HG02623 (cell line): ENCODE measurements around the gene P3H2.

Experiments
- ATAC-seq: cut with Tn5 transposase; IDR thresholded peaks from one replicate; pipeline ENCODE4 v1.9.1; 2021; ENCODE audit warnings: moderate library complexity; ENCODE audit not compliant: unreplicated experiment

P3H2 gene

DNA sequence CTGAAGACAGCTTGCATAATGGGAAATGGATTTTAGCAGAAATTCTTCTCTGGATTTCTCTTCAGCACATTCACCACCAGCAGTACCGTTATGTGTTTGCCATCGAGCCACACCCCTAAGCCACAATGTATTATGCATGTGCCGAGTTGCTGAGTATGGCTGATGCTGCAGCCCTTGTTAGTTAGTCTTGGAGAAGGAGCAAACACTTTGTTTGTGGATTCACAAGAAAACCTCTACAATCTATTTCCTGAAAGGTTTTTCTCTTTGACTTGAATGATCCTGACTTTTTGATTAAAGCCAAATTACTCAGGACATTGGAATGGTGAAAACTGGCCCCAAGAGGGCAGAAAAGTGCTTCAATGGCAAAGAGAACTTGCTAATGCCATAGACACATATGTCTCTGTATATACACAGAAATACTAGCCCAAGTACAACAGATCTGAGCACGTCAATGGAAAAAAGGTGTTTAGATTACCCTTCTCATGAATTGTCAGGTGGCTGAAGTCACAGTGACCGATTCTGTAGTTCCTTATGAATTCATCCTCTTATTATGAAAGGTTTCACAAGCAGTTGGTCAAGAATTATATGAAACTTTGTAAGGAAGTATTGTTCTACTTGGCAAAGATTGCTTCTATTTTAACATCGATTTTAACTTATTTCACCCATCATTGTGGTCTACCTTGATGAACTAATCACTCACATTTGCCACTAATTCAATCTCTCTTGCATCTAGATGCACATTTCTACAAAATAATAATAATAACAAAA is 103.0 kb downstream of the P3H2 start:
- no peak for ATAC-seq

DNA sequence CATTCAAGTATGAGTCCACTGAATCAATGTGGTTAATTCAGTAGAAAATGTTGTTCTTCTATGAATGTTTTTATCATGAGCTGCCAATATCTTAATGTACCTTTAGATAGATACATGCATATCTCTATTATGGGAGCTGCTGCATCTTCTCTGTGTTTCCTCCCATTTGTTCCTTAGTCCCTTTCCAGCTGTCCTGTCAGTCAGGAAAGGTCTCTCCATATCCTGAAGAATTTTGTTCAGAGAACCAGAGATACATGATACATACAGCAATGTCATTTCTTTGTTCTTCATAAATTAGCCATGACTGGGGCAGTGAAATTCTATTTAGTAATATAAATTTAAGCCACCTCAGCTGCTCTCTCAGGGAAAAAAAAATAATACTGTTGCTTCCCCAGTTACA is 103.7 kb downstream of the P3H2 start:
- ATAC-seq = no peak

DNA sequence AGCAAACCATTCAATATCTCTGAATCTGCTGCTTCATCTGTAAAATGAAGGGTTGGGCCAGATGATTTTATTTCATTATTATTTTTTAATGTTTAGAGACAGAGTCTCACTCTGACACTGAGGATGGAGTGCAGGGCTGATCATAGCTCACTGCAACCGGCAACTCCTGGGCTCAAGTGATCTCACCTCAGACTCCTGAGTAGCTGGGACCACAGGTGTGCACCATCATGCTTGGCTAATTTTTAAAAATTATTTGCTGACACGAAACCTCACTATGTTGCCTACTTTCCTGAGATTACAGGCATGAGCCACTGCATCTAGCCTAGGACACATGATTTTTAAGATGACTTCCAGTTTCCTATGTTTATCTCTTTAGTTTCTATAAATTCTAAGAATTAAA is 105.8 kb downstream of the P3H2 start:
- no peak for ATAC-seq

DNA sequence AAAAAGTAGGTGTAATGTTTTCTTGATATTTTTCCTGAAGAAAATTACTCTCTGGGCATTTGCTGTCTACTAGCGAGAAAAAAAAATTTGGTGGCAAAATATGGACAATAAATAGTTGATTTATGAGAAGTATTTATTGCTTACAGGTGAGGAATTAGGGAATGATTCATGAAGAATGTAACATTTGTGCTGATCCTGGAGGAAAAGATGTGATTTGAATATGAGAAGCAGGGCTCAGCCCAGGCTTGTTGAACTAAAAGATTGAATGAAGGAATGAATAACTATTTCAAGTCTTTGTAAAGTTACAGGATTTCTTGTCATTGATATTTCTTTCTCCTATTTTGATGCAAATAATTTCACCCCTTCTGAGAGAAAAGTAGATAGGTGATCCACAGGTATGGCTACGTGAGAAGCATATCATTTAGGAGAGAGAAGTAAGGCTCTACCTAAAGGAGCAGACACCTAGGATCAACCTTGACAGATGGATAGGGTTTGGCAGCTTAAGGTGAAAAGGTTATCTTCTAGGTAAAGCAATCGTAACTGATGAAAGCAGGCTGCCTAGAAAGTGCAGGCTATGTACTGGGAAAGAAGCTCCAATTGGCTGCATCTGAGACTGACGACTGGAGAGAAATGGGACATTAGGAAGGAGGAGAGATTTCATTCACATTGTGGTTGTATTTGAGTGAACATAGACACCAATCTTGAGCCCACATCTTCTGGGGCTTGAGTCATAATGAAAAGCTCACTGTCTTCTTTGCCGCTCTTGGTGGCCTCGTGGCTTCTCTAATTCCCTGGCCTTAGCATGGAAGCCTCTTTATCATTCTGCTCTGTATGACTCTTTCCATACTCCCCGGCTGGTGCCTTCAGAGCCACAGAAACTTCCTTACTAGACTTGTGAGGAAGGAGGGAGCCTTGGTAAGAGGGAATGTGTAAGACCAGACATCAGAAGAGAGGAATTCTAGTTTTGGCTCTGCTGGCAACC is 106.5 kb downstream of the P3H2 start:
- no peak for ATAC-seq

DNA sequence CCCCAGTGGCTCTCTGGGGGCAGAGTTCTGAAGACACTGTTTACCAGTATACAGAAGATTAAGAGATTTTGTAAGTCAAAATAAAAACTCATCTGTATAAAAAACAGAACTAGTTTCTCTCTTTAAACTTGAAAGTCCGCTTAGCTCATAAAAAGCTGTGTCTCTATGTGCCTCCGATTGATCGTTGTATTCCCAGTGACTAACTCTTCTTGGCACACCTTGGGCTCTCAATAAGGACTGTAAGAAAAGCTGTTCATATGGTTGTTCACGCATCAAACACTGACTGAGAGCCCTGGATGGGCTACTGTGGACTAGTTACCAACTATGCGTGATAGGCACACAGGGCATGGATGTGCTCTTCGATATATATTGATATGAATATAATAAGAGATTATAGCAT is 107.9 kb downstream of the P3H2 start:
- no peak for ATAC-seq

DNA sequence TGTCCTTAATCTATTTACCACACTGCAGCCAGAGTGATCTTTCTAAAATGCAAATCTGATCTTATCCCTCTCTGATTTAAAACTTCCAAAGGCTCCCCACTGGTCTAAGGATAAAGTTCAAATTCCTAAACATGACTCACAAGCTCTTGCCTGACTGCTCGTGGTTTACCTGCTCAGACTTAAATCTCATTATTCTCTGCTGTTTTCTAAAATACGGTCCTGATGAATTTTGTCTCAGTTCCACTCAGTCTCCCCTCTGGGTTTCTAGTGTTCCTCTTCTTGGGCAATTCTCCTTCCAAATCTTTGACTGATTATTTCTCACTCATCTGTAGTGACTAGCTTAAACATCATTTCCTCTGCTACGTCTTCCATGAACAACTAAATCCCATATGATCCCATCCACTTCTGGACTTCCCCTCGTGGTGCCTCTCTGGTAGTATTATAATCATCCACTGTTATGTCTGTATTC is 108.3 kb downstream of the P3H2 start:
- no peak for ATAC-seq

DNA sequence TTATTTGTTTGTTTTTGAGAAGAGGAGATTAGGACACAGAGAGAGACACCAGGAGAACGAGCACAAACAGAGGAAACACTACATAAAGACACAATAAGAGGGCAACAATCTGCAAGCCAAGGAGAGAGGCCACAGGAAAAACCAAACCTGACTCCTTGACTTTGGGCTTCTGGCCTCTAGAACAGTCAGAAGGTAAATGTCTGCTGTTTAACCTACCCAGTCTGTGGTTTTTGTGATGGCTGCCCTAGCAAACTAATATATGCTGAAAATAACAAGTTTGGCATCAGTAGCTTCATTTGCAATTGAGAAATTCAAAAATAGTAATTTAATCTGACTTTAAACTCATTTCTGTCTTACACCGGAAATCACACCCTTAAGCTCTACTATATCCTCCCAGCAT is 110.2 kb downstream of the P3H2 start:
- no peak for ATAC-seq

DNA sequence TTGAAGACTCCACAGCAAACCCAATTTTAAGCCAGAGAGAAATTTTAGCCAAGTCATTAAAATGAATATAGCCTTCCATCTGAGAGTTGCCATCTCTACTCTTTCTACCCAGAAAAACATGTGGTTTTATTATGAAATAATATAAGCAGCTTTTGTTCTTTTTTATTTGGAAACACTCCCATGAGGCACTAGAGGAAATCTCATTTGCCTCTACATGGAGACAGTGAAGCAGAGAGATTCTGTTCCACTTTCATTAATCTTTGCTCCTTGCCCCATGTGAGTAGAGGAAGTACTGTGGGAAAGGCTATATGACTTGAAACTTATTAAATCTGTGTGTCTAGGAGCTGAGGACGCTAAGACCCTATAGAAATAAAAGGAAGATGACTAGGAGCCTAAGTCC is 111.1 kb downstream of the P3H2 start:
- no peak for ATAC-seq

DNA sequence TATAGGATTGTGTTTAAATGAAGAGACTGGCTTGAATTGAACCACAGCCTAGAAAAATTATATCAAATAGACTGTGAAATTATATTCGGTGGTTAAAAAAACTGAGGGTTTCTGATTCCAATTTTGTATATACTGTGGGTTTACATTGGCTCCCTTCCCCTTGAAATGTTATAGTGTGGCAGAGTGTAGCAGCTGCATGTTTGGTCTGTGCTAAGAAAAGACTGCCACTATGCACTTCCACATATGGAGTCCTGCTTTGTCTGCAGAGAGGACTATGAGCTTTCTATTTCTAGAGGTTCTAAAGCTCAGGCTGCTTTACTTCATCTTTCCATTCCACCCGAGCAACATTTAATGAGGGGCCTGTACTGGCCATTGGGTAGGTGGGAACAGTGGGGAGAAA is 112.3 kb downstream of the P3H2 start:
- ATAC-seq = no peak

DNA sequence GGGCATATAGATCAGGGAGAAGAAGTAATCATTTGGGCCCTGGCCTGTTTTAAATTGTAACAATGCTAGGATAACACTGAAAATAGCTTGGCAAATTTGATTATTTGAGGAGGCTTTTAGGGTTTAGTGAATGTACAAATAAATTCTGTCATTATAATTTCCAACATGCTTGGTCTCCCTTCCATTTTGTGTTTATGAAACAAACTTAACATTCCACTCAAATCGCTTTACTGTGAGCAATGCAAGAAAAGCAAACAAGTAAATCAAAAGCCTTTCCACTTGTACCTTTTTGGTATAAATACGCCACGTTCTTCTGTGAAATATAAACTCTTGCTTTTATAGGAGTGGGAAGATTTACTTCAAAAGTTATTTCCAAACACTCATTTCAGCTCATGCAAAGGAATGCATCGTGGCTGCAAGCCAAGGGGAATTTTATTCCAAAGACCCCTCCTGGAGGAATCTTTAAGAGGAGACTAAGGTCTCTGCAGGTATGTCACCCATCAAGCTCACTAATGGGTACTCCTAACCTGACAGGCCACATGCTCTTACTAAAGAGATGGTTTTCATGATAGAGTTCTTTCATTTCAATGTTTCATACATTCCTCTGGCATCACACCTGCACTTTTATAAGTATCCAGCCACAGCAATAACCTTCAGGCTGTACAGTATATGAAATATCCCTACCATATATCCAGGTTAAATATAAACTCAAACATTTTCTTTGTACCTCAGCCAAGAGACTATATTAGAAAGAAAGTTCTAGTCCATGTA is 115.2 kb downstream of the P3H2 start:
- ATAC-seq = no peak

DNA sequence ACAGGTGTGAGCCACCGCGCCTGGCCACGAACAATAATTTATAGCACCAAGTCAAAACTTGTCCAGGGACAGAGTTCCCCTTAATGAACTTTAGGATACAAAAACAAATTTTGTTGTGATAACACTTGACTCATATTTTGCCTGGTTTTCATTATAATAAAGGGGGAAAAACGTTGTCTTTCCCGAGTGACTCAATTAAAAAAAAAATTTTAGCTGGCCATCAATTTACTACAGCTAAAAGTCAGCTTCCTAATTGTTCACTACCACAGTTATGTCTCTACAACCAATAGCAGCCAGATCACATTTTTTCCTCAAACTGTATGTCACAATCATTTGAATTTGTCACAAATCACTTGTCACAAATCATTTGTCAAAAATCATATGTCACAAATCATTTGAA is 116.0 kb downstream of the P3H2 start:
- ATAC-seq = no peak

DNA sequence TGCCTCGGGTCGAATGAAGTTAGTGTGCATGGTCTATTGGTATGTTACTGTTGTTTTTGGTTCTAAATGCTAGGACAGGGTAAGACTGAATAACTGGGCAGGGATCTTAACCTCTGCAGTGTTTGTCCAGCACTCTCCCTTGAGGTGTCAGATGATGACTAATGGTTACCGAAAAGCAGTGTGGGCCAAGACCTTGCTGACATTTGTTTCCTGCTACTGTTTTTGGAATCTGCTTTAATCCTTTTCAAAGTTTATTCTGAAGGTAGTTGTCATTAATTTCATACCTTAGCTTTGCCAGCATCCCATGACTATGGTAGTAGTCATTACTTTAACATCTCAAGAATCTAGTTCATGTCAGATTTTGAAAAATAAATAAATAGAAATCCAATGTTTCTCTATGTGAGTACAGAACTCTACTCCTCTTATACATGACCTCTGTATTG is 117.0 kb downstream of the P3H2 start:
- no peak for ATAC-seq

DNA sequence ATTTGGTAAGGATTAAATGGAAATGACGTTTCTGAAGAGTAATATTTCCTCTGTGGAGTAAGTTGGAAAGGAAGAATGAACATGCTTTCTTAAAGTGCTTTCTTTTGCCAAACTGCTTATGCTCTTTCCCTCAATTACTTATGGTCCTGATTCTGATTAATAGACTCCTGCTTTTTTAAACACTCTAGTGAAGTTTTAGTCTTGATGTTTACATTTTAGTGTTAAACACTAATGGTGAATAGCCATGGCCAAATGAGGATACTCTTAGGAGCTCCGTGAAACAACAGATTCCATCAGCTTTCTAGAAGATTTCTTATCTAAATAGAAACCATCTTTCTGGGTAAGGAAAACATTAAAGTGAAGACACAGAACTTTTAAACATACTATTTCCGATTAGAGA is 117.6 kb downstream of the P3H2 start:
- no peak for ATAC-seq

DNA sequence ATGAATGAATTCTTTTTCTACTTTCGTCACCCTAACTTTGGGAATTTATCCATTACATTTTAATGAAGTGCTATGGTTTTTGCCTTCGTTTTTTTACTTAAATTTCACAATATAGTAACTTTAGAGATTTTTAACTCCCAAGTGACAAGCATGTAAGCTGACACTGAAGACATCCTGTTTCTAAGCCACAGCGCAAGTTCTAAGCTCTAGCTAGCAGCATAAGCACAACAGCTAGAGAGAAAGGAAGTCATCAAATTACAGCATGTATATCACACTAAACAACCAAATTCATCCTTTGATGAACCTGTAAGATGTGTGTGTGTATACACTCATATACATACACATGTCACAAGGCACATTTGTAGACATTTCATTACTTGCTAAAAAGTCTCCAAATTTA is 119.3 kb downstream of the P3H2 start:
- ATAC-seq = no peak

DNA sequence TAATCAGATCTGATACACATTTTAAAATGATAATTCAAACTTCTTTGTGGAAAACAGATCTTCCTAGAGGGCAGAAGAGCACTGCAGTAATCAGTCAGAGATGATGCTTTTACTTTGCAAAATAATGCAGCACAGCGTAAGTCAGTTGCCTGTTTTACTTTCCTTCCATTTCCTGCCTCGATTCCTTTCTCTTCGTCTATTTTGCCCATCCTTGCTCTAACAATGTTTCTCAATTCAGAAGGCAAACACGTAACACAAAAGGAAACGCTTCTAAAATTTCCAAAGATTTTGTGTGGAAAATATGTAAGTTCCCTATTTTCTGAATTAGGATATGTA is 119.9 kb downstream of the P3H2 start:
- no peak for ATAC-seq

DNA sequence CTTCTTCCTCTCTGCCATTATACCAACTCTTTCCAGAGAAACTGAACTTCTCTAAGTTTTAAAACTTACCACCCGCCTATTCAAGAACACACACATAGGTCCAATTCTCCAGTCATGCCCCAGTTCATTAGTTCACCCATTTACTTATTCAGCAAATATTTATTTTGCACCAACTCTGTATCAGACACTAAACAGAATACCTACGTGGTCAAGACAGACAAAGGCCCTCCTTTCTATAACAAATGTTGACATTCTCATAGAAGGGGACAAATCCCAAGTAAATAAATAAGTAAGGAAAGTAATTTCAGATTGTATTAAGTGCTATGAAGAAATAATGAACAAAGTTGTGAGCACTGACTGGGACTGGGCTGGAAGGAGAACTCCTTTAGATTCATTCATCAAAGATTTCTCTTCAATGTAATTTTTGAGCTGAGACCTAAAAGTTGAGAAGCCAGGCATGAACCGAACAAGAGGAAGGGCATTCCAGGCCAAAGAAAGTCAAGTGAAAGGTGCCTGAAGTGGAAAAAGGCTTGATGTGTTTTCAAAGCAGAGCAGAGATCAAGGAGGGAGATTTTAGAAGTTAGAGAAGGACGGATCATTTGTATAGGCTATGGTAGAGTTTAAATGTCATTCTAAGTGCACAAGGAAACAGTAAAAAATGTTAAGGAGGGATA is 120.4 kb downstream of the P3H2 start:
- no peak for ATAC-seq

DNA sequence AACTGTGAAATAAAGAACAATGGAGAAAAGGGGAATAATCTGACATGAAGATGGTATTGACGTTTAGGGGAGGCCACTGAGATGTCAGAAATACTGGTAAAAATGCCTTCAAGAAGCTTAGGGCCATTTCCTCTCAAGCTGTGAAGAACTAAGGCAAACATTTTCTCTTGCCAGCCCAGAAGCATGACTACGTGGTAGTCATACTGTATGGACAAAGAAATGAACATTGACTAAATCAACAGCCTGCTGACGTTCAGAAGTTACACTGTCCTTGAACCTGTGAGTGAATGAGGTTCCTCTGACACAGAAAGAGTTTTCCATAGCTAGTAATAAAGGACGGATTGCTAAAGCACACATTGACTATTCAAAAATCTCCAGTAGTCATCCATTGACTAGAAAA is 121.0 kb downstream of the P3H2 start:
- ATAC-seq = no peak

DNA sequence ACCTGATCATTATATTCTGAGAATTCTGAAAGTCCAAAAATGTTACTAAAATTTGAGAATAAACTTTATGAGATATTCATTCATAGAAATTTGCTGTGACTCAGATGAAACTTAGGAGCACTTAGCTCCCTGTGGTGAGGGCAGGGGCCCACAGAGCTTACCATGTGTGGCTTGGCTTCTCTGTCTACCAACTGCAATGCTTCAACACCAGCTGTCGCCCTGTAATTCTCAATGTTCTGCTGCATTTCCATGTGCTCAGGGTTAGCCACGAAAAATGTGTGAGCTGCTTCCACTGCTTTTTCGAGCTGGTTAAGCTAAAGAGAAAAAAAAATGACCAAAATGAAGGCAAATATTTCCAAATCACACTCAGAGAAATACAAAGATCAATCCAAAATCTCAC is 125.6 kb downstream of the P3H2 start:
- no peak for ATAC-seq

DNA sequence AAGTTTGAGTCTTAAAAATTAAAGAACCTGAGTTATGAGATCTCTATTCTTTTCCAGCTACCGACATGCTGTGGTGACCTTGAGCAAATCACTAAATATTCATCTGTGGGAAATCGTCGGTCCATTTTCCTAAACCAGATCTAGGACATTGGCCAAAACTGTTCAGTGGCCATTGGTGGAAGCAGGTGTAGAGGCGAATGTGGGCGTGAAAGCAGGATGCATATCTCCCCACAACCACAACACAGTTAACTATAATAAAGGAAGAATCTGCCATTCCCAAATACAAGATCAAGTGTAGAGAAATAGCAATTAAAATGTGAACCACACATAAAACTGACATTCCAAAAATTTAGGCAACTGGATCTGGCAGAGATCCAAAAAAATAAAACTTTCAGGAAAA is 129.9 kb downstream of the P3H2 start:
- ATAC-seq = no peak

DNA sequence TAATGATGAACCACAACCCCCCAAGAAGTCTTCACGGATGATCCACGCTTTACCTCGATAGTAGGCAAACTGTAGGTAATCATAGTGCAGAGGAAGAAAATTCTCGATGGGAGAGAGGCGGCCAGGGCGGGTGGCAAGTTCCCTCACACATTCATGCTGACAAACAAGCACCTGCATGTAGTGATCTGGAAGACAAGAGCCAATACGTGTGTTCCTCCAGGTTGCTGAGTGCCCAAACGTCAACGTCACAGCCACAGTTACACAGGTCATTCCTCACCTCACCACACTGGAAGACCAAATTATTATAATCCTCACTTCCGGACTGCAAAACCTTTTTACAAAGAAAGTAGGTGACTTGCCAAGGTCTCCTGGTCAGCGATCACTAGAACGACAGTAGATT is 131.8 kb downstream of the P3H2 start:
- ATAC-seq = no peak

DNA sequence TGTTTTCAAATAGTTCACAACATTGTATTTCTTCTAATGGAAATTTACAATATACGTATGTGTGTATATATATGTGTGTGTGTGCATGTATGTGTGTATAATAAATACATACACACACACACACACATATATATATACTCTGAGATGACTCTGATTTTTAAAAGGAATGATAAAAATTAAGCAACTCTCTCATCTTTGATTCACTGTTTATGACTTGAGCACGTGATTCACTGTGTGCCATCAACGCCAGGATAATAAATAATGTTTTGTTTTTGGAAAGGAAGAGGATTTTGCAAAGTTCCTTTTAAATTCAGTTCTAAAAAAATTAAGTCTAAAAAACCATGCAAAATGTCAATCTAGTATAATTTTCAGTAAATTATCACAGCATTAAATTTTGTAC is 132.4 kb downstream of the P3H2 start:
- no peak for ATAC-seq
